Stomach (tissue), 4 donors: Measurements from ENCODE around the gene LRRC56.

Experiments
- EP300 ChIP-seq: sonication (generic); formaldehyde crosslinking; IDR thresholded peaks from one replicate; pipeline ENCODE4 v1.6.1; 2017; ENCODE audit warnings: antibody characterized with exemption
- POLR2A ChIP-seq, 4 donors: fragments of 450-650 bp; IDR thresholded peaks; one replicate each; pipeline ENCODE4 v1.6.1; 2016; ENCODE audit warnings: antibody characterized with exemption in 4 of 4, control low read depth in 2 of 4, mild to moderate bottlenecking in 1 of 4, moderate library complexity in 1 of 4
- POLR2AphosphoS5 ChIP-seq, 3 donors: sonication (generic); formaldehyde crosslinking; IDR thresholded peaks; one replicate each; pipeline ENCODE4 v1.6.1; 2016; ENCODE audit warnings: antibody characterized with exemption in 3 of 3
- TF ChIP-seq, protein P1 (sequence below), 7 experiments: fragments of 450-650 bp in 4 of 7; fragments of 200-600 bp in 3 of 7; sonication (generic) in 3 of 7; IDR thresholded peaks; one replicate each; pipeline ENCODE4 v1.5.1; 2016 to 2019; ENCODE audit warnings: antibody characterized with exemption in 7 of 7, control low read depth in 2 of 7, mild to moderate bottlenecking in 1 of 7

DNA sequence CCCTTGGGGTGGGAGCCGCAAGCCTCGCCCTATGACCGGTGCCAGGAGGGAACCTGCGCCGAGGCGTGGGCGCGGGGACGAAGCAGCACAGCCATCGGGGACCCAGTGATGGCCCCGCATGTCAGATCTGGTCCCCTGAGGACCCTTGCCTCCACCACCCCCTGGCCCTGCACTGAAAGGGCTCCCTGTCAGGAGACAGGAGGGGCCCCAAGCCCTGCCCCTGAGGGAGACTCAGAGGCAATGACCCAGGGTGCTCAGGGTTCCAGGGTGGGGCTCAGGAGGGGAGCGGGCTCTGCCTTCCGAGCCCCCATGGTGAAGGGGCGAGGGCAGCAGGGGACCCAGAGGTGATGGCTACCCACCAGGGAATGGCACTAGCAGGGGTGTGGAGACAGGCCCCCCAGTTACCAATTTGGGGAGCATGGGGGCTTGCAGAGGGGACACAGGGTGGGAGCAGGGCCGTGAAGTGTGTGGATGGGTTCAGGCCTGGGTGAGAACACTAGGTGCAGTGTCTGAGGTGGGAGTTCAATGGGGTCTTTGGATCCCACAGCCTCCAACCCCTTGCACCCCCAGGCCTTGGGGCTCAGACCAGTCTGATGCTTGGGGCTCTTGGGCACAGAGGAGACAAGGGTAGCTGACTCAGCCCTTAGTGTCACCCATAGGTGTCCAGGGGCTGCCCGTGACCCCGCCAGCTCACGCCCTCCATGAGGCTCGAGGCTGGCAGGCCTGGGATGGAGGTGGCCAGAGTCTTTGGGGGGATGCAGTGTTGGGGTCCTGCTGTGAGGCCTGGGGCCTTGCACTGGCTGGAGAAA is 499 bp downstream of the LRRC56 start:
- TF ChIP-seq POLR2AphosphoS5 (IDR thresholded peaks at IDR 0.05), result no peak
- TF ChIP-seq POLR2A (IDR thresholded peaks at IDR 0.05), result no peak
- TF ChIP-seq, protein P1, sequence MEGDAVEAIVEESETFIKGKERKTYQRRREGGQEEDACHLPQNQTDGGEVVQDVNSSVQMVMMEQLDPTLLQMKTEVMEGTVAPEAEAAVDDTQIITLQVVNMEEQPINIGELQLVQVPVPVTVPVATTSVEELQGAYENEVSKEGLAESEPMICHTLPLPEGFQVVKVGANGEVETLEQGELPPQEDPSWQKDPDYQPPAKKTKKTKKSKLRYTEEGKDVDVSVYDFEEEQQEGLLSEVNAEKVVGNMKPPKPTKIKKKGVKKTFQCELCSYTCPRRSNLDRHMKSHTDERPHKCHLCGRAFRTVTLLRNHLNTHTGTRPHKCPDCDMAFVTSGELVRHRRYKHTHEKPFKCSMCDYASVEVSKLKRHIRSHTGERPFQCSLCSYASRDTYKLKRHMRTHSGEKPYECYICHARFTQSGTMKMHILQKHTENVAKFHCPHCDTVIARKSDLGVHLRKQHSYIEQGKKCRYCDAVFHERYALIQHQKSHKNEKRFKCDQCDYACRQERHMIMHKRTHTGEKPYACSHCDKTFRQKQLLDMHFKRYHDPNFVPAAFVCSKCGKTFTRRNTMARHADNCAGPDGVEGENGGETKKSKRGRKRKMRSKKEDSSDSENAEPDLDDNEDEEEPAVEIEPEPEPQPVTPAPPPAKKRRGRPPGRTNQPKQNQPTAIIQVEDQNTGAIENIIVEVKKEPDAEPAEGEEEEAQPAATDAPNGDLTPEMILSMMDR (IDR thresholded peaks at IDR 0.05), result no peak
- no peak for TF ChIP-seq EP300
